ENCODE measurements around the gene KRT71.

Gene KRT71

GRCh38 chr12:52494100-52494499 lies 58.8 kb downstream of the KRT71 start:
- no peak for DNase-seq (ENCODE audit: low read depth in 1 of 2, low spot score in 1 of 2)
- no peak for TF ChIP-seq JUND (IDR thresholded peaks at IDR 0.05; ENCODE audit: low read depth)
- in situ Hi-C loops (cut with HindIII; ENCODE audit: low pct_unique_long_range_greater_than_20kb, low sequenced_read_pairs) = no loop called here

Measured in T47D (cell line).